ENCODE measurements around the gene BCL7C.
"Not testable (repeated sequence)": the region's sequence is repeated elsewhere in the genome, so short reads cannot be mapped to it uniquely, and the experiment has no call there.

The BCL7C gene

DNA sequence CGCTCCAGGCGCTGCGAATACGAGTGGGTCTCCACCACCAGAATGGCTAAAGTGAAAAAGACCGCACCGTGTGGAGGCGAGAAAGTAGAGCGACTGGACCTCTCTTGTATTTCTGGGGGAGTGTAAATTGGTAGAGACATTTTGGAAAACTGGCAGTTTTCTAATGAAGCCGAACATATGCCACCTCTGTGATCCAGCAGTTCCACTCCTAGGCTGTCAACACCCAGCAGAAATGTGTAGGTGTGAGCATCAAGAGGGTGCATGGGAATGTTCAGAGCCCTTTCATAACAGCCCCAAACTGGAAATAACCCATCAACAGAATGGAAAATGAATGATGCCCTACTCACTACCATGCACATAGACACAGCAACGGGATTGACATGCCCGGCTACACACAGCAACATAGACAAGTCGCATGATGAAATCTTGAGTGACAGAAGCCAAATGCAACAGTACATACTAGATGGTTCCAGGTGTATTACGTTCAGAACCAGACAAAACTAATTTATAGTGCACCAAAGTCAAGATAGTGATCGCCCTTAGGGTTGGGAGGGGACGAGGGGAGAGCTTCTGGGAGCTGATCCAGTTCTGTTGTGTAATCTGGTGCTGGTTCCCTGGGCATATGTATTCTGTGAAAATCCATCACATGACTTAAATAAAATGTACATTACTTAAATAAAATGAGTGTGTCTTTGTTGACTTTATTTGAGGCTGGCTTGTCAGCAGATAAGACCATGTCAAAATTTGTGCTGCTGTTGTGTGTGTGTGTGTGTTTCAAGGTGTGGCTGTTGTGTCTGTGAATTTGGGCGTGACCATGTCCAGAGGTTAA is 877 bp upstream of the BCL7C start:
- FAIRE-seq, result no peak

- no peak for FAIRE-seq
Observed at GRCh38 chr16:30893417-30893743, 497 bp downstream of the BCL7C start.

- FAIRE-seq, result no peak
Observed at GRCh38 chr16:30892670-30893416, 1.0 kb downstream of the BCL7C start.

DNA sequence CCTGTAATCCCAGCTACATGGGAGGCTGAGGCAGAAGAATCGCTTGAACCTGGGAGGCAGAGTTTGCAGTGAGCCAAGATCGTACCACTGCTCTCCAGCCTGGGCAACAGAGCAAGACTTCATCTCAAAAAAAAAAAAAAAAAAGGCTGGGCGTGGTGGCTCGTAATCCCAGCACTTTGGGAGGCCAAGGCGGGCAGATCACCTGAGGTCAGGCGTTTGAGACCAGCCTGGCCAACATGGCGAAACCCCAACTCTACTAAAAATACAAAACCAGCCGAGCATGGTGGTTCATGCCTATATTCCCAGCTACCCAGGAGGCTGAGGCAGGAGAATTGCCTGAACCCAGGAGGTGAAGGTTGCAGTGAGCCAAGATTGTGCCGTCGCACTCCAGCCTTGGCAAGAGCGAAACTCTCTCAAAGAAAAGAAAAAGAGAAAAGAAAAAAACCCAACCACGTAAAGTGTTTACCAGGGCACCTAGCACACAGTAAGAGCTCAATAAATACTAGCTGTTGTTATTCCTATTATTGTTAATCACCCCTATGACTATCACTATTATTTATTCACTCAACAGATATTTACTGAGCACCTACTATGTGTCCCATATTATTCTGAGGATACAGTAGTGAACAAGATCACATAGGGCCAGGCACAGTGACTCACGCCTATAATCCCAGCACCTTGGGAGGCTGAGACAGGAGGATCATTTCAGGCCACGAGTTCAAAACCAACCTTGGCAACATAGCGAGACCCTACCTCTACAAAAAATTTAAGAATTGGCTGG is 2.6 kb downstream of the BCL7C start:
- FAIRE-seq, result not testable (repeated sequence)

DNA sequence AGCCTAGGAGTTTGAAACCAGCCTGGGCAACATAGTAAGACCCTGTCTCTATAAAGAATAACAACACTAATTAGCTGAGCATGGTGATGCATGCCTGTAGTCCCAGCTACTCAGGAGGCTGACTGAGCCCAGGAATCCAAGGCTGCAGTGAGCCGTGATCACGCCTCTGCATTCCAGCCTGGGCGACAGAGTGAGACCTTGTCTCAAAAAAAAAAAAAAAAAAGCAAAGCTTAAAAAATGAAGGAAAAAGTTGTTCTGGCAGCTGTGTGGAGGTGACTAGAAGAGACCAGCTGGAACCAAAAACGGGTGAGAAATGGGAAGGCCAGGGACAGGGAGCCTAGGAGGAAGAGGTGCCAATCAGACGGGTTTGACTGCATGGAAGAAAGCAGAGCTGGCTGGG is 4.2 kb downstream of the BCL7C start:
- FAIRE-seq, result no peak

DNA sequence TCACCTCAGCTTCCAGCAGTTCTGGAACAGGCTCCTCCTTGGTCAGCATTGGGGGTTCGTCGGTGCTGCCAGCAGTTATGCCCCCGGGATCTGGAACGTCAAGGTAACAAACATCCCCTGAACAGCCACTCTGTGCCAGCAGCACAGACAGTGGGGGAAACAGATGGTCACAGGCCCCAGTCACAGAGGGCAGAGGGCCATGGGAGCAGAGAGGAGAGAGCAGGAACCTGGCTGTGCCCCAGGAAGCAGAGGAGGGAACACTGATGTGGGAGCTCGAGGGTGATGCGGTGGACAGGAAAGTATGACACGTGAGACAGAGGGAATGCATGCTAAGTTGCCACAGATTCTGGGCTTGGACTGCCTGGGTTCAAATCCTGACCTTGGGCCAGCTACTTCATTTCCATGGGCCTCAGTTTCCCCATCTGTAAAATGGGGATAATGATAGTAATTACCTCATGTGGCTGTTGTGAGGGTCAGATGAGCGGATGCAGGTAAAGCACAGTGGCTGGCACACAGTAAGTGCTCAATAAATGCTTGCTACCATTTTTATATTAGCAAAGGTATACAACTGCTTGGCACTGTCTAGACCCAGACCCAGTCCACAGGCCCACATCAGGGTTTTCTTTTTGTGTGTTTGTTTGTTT is 4.9 kb downstream of the BCL7C start:
- FAIRE-seq, result no peak

GRCh38 chr16:30887927-30888326 is 6.0 kb downstream of the BCL7C start:
- FAIRE-seq, result no peak

- no peak for FAIRE-seq
Observed at GRCh38 chr16:30886145-30886544, 7.7 kb downstream of the BCL7C start.

DNA sequence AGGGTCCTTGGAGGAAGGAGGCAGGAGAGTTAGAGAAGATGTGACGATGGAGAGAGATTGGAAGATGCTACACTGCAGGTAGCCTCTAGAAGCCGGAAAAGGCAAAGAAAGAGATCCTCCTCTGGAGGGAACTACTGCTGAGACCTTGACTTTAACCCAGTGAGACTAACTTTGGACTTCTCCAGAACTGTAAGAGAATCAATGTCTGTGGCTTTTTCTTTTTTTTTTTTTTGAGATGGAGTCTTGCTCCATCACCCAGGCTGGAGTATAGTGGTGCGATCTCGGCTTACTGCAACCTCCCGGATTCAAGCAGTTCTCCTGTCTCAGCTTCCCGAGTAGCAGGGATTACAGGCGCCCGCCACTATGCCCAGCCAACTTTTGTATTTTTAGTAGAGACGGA is 8.7 kb downstream of the BCL7C start:
- no peak for FAIRE-seq

GRCh38 chr16:30884760-30885159 is 9.1 kb downstream of the BCL7C start:
- FAIRE-seq, result no peak

- FAIRE-seq, result no peak
Observed at GRCh38 chr16:30882429-30883310, 11.2 kb downstream of the BCL7C start.

DNA sequence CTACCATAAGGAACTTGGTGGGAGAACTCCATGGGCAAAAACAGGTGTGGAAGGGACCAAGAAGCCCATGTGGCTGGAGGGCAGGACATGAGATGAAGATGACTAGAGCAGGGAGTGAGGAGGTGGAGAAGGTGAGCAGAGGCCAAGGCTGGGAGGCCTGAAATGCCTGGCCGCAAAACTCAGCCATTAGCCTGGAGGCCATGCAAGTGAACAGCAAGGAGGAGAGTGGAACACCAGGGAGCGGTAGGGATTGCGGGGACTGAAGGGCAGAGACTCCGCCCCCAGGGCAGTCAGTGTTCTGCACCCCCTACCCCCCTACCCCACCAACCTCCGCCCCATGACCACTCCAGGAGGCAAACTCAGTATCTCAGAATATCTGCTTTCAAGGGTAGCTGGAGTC is 17.0 kb downstream of the BCL7C start:
- no peak for FAIRE-seq

DNA sequence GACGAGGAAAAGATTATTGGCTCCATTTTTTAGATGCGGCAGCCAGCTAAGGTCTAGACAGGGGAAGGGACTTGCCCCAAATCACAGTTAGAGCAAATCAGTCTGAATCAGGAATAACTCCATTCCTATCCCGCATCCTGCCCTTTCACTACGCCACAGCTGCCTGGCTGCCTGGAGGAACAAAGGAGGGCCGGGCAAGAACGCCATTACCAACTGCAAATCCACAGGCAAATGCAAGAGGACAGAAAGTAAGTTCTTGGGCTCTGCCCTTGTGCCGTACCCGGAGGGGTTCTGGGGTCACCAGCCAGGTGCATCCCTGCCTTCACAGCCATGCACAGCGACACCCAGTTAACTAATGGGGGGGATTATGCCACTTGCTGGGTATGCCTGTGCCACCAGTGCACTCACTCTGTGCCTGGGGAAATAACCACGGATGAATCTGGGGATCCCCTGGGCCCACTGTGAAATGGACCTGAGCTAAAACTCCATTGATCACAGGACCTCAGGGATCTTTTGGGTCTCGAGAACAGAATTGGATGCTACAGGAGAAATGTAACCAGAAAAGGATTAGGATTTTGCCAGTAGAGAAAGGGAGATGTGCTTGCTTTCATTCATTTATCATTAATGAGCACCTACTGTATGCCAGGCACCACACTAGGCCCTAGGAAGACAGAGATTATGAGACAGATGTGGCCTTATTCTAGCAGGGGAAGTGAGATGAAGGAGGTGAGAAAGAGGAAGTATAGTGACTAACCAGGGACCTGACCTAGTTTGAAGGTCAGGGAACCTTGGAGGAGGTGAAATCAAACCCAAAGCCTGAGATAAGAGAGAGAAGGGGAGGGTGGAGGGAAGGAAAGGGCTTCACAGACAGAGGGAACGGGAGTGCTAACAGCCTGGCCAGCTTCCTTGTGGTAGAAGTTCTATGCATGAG is 17.7 kb downstream of the BCL7C start:
- no peak for FAIRE-seq

DNA sequence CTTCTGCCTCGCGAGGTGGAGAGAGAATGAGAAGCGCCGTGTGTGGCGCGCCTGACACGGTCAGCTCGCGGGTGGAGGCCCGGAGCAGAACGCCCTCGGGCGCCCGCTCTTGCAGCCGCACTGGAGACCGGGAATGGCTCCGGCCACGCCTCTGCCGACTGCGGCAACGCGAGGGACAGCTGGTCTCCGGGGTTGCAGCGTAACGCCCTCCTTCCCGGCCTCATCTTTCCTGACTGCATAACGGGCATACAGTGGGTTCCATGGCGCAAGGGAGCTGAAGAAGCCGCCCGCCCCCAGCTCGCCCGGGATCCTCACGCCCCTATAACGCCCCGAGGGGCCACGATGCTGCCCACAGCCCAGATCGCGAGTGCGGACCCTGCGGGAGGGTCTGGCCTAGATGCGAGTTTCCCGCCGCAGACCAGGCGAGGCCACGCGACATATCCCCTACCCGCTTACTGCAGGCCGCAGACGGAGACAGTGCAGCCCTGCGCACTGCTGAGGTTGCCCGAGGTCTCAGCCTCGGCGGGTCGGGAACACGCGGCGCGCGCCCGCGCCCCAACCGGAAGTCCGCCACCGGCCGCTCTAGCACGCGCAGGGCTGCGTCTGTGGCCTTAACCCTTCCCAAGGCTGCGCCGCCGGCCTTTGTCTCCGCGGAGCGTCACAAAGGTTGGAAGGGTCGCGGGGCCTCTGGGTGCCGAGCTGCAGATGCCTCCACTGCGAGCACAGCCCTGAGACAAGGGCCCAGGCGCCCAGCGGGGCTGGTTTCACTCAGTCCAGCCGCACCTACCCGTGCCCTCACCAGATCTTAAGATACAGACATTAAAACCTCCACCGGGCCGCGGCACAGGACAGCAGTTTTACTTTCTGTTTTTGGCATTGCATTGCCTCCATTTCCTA is 18.8 kb downstream of the BCL7C start:
- no peak for FAIRE-seq

DNA sequence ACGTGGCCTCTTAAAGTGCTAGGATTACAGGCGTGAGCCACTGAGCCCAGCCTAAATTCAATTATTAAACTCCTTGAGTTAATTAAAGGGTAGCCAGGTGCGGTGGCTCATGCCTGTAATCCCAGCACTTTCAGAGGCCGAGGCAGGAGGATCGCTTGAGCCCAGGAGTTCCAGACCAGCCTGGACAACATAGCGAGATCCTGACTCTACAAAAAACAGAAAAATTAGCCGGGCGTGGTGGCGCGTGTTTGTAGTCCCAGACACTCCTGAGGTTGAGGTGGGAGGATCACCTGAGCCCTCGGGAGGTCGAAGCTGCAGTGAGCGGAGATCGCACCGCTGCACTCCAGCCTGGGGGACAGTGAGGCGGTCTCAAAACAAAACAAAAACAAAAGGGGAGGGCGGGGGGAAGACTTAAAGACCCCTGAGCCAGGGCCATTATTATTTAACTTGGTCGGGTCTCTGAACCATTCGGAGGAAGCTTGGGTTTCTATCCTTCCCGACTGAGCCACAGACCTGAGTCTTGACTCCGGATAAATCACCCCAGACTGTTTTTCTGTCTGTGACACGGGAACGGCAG is 19.5 kb downstream of the BCL7C start:
- FAIRE-seq, result no peak

DNA sequence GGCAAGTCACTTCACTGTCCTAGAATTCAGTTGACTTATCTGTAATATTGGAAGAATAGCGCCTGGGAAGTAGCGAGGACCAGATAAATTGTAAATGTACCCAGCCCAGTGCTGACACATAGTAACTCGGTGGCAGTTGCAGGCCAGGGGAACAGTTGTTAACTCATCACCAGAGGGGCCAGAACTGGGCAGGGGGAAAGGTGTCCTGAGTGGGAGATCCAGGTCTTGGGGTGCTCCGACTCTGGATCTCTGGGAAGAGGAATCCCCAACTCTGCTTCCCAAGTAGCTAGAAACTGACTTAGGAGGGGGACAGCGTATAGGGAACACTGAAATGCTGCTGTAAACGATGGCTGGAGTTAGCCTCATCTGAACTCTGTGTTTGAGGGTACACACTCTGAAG is 23.0 kb downstream of the BCL7C start:
- no peak for FAIRE-seq

DNA sequence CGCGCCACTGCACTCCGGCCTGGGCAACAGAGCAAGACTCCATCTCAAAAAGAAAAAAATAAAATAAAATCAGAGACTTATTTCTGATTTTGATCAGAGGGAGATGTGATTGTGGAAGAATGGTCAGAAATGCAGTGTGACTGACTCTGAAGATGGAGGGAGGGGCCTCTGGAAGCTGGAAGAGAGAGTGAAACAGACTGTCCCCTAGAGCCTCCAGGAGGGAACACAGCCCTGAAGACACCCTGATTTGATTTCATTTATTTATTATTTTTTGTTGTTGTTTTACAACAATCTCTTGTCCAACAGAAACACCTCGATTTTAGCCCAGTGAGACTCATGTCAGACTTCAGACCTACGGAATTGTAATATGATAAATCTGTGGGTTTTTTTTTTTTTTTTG is 26.1 kb downstream of the BCL7C start:
- FAIRE-seq, result no peak

- FAIRE-seq, result no peak
Observed at GRCh38 chr16:30866031-30866430, 27.8 kb downstream of the BCL7C start.

- not testable (repeated sequence) for FAIRE-seq
Observed at GRCh38 chr16:30863178-30863577, 30.7 kb downstream of the BCL7C start.

Data from colon (tissue), 2 donors.